ENCODE data around the gene PTPN5. TPM values are rescaled to one million over a fixed set of nuclear protein-coding genes. Genes with fewer than 3 reads are reported as not detected.
A peak's percentile ranks its signal among the peaks of the same experiment; 100 is the strongest.

Gene PTPN5
- total RNA-seq, 3 donors from 2014 or later: 0.14 to 0.92 (median 0.17) TPM

- TF ChIP-seq CTCF (IDR thresholded peaks at IDR 0.05): no peak
- Histone ChIP-seq H3K36me3 (ENCODE audit: low read depth) (no peaks in the 10 kb centered on the region), H3K4me1 (ENCODE audit: low read depth) (no peaks in the 10 kb centered on the region), H3K4me3 (no peak overlapping the region), H3K9me3 (no peaks in the 10 kb centered on the region)
- intact Hi-C loops (cut with DNase I, micrococcal nuclease): no loop called here
- DNase-seq (no peak), ATAC-seq (no peak)
Observed at GRCh38 chr11:18739685-18740084, 51.9 kb downstream of the PTPN5 start.

- no peaks in the 10 kb centered on the region for H3K4me1 ChIP-seq (ENCODE audit: low read depth)
- no peak for TF ChIP-seq CTCF (IDR thresholded peaks at IDR 0.05)
- H3K4me3 ChIP-seq: no peak overlapping the region
- intact Hi-C loops (cut with DNase I, micrococcal nuclease): no loop called here
- H3K9me3 ChIP-seq: no peaks in the 10 kb centered on the region
- DNase-seq (no peak), ATAC-seq (no peak)
- no peaks in the 10 kb centered on the region for H3K36me3 ChIP-seq (ENCODE audit: low read depth)
Observed at GRCh38 chr11:18737642-18738041, 54.0 kb downstream of the PTPN5 start.

GRCh38 chr11:18736590-18737148, 54.9 kb downstream of the PTPN5 start:
- intact Hi-C loops (cut with DNase I, micrococcal nuclease): no loop called here
- no peaks in the 10 kb centered on the region for H3K36me3 ChIP-seq (ENCODE audit: low read depth)
- ATAC-seq (no peak), DNase-seq (no peak)
- no peak overlapping the region for H3K4me3 ChIP-seq
- no peak for TF ChIP-seq CTCF (IDR thresholded peaks at IDR 0.05)
- H3K9me3 ChIP-seq: no peaks in the 10 kb centered on the region
- no peaks in the 10 kb centered on the region for H3K4me1 ChIP-seq (ENCODE audit: low read depth)

GRCh38 chr11:18733202-18733601, 58.4 kb downstream of the PTPN5 start:
- intact Hi-C loops (cut with DNase I, micrococcal nuclease): no loop called here
- DNase-seq (no peak), ATAC-seq (no peak)
- Histone ChIP-seq H3K9me3 (no peaks in the 10 kb centered on the region), H3K4me1 (ENCODE audit: low read depth) (no peaks in the 10 kb centered on the region), H3K4me3 (no peak overlapping the region), H3K36me3 (ENCODE audit: low read depth) (no peaks in the 10 kb centered on the region)
- no peak for TF ChIP-seq CTCF (IDR thresholded peaks at IDR 0.05)

- DNase-seq (peak in 2 of 3 donors; percentile 64 to 77), ATAC-seq (peak; percentile 66)
- H3K4me3 ChIP-seq: no peak overlapping the region
- H3K4me1 ChIP-seq (ENCODE audit: low read depth): no peaks in the 10 kb centered on the region
- no peaks in the 10 kb centered on the region for H3K9me3 ChIP-seq
- peak; percentile 95 for TF ChIP-seq CTCF (IDR thresholded peaks at IDR 0.05)
- no peaks in the 10 kb centered on the region for H3K36me3 ChIP-seq (ENCODE audit: low read depth)
- intact Hi-C loops (cut with DNase I, micrococcal nuclease): no loop called here
Observed at GRCh38 chr11:18731949-18732821, 59.4 kb downstream of the PTPN5 start.
